Fibroblast of lung (primary cell): Measurements from ENCODE around the gene ATP5MG.

Experiments
- EZH2 ChIP-seq: IDR thresholded peaks from 2 replicates; pipeline ENCODE4 v1.5.1; 2012; ENCODE audit warnings: low read length, control low read depth, mild to moderate bottlenecking; ENCODE audit errors: missing control alignments
- TF ChIP-seq, protein P1 (sequence below), 2 donors: IDR thresholded peaks in 1 of 2; conservative IDR thresholded peaks in 1 of 2; 1 replicate in 1 of 2; 2 replicates in 1 of 2; pipeline ENCODE4 v1.5.1; 2011 to 2012; ENCODE audit warnings: low read length in 2 of 2, control low read depth in 1 of 2, inconsistent platforms in 1 of 2, low read depth in 1 of 2, mild to moderate bottlenecking in 1 of 2

DNA sequence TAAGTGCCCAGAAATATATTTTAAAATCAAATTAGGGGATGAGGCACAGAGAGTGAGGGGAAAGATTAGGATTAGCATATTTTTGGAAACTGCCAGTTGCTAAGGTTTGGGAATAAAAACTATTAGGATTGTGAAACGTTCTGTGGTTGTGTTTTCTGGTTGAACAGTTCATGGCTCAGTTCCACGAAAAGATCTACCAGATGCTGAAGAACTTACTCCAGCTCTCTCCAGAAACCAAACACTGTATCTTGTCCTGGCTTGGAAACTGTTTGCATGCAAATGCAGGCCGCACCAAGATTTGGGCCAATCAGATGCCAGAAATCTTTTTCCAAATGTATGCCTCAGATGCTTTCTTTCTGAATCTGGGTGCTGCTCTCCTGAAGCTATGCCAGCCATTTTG, 26.7 kb upstream of the ATP5MG start:
- TF ChIP-seq, protein P1, sequence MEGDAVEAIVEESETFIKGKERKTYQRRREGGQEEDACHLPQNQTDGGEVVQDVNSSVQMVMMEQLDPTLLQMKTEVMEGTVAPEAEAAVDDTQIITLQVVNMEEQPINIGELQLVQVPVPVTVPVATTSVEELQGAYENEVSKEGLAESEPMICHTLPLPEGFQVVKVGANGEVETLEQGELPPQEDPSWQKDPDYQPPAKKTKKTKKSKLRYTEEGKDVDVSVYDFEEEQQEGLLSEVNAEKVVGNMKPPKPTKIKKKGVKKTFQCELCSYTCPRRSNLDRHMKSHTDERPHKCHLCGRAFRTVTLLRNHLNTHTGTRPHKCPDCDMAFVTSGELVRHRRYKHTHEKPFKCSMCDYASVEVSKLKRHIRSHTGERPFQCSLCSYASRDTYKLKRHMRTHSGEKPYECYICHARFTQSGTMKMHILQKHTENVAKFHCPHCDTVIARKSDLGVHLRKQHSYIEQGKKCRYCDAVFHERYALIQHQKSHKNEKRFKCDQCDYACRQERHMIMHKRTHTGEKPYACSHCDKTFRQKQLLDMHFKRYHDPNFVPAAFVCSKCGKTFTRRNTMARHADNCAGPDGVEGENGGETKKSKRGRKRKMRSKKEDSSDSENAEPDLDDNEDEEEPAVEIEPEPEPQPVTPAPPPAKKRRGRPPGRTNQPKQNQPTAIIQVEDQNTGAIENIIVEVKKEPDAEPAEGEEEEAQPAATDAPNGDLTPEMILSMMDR (conservative IDR thresholded peaks at IDR 0.05 in 1 of 2, IDR thresholded peaks at IDR 0.05 in 1 of 2; ENCODE audit: low read depth in 1 of 2, low read length in 2 of 2): no peak
- TF ChIP-seq EZH2: no peak
